Left ventricle myocardium inferior (tissue), 1 donor: ENCODE measurements around the gene COL4A2. TPM values are rescaled to one million over a fixed set of nuclear protein-coding genes. Genes with fewer than 3 reads are reported as not detected.

Experiments
- DNase-seq: peaks from one replicate; pipeline ENCODE4 v3.0.0-alpha.2; 2020
- H3K27ac ChIP-seq: fragments of 200-600 bp; replicated peaks from 2 replicates; pipeline ENCODE4 v1.8.0; 2021
- H3K27me3 ChIP-seq: fragments of 200-600 bp; 2 replicates; pipeline ENCODE4 v1.8.0; 2021; ENCODE audit warnings: low read depth
- H3K36me3 ChIP-seq: fragments of 200-600 bp; 2 replicates; pipeline ENCODE4 v1.8.0; 2021
- H3K4me1 ChIP-seq: fragments of 200-600 bp; 2 replicates; pipeline ENCODE4 v1.8.0; 2021
- H3K4me3 ChIP-seq: fragments of 200-600 bp; 2 replicates; pipeline ENCODE4 v1.8.0; 2021; ENCODE audit warnings: mild to moderate bottlenecking, moderate library complexity
- H3K9me3 ChIP-seq: fragments of 200-600 bp; replicated peaks from 2 replicates; pipeline ENCODE4 v1.8.0; 2021
- CTCF ChIP-seq: fragments of 200-600 bp; IDR thresholded peaks from 2 replicates; pipeline ENCODE4 v1.8.0; 2021; ENCODE audit warnings: antibody characterized with exemption, mild to moderate bottlenecking, borderline replicate concordance
- intact Hi-C: fragments of 100-400 bp; cut with micrococcal nuclease; formaldehyde crosslinking; loops from one replicate; pipeline ENCODE4 v1.11.0; 2022
- total RNA-seq: library from RNA; stranded (reverse); fragmentation: NEBNext Ultra II Directional; extraction: Animal tissue kit (Norgen Biotek cat#: 25700); gene quantifications from one replicate; pipeline ENCODE4 v1.2.1, GENCODE V29; 2021
- donor health status: DM: no; HTN: yes; CAD: no; lungs with severe emphysema.

The COL4A2 gene
- total RNA-seq, 1 donor from 2014 or later = 117 TPM

- TF ChIP-seq CTCF = no peak
- Histone ChIP-seq H3K36me3 (peaks cover 18% of the 10 kb centered on the region), H3K4me1 (peaks cover 29% of the 10 kb centered on the region), H3K27me3 (no peaks in the 10 kb centered on the region), H3K27ac (no peak overlapping the region), H3K9me3 (no peaks in the 10 kb centered on the region), H3K4me3 (no peak overlapping the region)
- intact Hi-C loops = no loop called here
- no peak for DNase-seq
Observed at GRCh38 chr13:110518226-110518525, 211.1 kb downstream of the COL4A2 start.

- no peak for DNase-seq
- intact Hi-C loops = no loop called here
Observed at GRCh38 chr13:110518571-110518970, 211.5 kb downstream of the COL4A2 start.

GRCh38 chr13:110519046-110519445 lies 212.0 kb downstream of the COL4A2 start:
- H3K27me3 ChIP-seq = no peaks in the 10 kb centered on the region
- H3K36me3 ChIP-seq = peaks cover 16% of the 10 kb centered on the region
- no peak for DNase-seq
- no peak overlapping the region for H3K27ac ChIP-seq
- H3K4me3 ChIP-seq = no peak overlapping the region
- peaks cover 38% of the 10 kb centered on the region for H3K4me1 ChIP-seq
- no peaks in the 10 kb centered on the region for H3K9me3 ChIP-seq
- intact Hi-C loops = no loop called here
- TF ChIP-seq CTCF = no peak

More at GRCh38 chr13:110518571-110518970, 211.5 kb downstream of the COL4A2 start:
- Histone ChIP-seq H3K36me3 (peaks cover 18% of the 10 kb centered on the region), H3K4me3 (no peak overlapping the region), H3K4me1 (peaks cover 33% of the 10 kb centered on the region), H3K9me3 (no peaks in the 10 kb centered on the region), H3K27me3 (no peaks in the 10 kb centered on the region), H3K27ac (no peak overlapping the region)
- TF ChIP-seq CTCF = no peak

DNA sequence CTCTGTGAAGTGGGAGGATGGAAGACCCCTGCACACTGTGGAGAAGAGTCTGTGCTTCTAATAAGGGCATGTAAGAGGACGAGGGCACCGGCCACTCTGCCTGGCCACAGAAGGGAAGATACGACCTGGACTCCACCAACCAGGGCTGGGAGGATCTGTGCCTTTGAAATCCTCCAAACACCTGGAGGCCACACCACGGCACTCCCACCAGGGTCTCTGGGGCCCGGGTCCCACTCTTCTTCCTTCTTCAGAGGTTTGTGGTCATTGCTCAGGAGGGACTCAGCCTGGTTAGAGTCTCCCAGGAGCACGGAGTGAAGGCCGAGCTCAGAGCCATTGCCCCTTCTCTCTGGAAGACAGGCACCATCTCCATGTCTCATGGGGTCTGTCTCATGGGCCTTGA lies 212.4 kb downstream of the COL4A2 start:
- Histone ChIP-seq H3K27ac (no peak overlapping the region), H3K9me3 (no peaks in the 10 kb centered on the region), H3K4me3 (no peak overlapping the region), H3K27me3 (no peaks in the 10 kb centered on the region), H3K4me1 (peaks cover 42% of the 10 kb centered on the region), H3K36me3 (peaks cover 11% of the 10 kb centered on the region)
- DNase-seq = no peak
- no peak for TF ChIP-seq CTCF
- intact Hi-C loops = no loop called here

DNA sequence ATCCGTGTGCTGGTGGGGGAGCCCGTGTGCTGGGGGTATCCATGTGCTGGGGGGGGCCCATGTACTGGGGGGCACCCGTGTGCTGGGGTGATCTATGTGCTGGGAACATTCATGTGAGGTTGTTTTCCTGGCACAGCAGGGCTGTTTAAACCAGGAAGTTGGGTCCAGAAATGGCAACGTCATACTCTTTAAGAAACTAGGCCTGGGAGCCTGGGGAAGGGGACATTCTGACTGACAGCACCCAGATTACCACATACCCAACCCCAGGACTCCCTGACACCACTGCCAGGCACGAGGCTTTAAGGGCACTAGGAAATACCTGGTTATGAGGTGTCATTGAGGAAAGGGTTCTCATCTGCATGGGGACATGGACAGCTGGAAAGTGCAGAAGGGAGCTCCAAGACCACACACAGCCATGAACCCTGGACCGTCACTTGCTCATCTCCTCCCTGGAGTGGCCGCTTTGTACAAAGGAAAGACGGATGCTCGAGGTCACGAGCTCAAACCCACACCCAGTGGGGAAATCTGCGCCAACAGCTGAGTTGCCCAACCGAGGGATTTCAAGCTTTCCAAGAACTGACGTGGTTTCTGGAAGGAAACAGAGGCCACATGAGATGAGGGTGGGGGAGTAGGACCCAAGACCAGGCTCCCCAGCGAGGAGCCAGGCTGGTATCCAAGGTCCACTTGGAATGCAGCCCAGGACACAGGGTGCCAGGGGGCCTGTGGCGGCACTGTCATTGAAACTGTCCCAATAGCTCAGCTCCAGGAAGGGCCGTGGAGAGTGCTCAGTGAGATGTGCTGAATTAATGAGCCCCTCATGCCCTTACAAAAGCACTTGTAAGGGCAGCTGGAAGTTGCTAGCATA lies 213.6 kb downstream of the COL4A2 start:
- Histone ChIP-seq H3K4me3 (no peak overlapping the region), H3K4me1 (peaks cover 54% of the 10 kb centered on the region), H3K9me3 (no peaks in the 10 kb centered on the region), H3K36me3 (peaks cover 11% of the 10 kb centered on the region), H3K27me3 (no peaks in the 10 kb centered on the region), H3K27ac (peak overlapping the region; percentile 76)
- DNase-seq = peak; percentile 73
- intact Hi-C loops = no loop called here
- TF ChIP-seq CTCF = no peak
